ENCODE measurements around the gene CNTNAP2.

DNA sequence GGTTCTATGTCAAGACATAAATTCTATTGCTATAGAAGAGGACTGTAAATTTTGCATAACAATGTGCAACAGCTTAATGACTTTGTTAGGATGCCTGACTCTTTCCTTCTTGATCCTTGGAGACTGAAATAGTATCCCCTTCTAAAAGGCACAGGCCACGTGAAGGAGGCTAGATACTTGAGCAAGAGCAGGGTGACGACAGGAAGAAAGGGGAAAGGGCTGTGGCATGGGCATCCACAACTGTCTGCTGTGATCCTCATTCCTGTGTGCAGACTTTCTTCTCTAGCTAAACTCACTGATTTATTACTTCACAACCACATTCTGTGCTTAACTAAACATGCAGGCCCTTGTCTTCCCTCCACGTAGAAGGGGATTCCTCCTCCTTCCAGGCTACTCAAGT, 1362.2 kb downstream of the CNTNAP2 start:
- TF ChIP-seq, protein P1, sequence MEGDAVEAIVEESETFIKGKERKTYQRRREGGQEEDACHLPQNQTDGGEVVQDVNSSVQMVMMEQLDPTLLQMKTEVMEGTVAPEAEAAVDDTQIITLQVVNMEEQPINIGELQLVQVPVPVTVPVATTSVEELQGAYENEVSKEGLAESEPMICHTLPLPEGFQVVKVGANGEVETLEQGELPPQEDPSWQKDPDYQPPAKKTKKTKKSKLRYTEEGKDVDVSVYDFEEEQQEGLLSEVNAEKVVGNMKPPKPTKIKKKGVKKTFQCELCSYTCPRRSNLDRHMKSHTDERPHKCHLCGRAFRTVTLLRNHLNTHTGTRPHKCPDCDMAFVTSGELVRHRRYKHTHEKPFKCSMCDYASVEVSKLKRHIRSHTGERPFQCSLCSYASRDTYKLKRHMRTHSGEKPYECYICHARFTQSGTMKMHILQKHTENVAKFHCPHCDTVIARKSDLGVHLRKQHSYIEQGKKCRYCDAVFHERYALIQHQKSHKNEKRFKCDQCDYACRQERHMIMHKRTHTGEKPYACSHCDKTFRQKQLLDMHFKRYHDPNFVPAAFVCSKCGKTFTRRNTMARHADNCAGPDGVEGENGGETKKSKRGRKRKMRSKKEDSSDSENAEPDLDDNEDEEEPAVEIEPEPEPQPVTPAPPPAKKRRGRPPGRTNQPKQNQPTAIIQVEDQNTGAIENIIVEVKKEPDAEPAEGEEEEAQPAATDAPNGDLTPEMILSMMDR (IDR thresholded peaks at IDR 0.05), result no peak
- no peak for TF ChIP-seq POLR2A (IDR thresholded peaks at IDR 0.05)

All from stomach (tissue), 4 donors.